ENCODE data around the gene MAD1L1.

DNA sequence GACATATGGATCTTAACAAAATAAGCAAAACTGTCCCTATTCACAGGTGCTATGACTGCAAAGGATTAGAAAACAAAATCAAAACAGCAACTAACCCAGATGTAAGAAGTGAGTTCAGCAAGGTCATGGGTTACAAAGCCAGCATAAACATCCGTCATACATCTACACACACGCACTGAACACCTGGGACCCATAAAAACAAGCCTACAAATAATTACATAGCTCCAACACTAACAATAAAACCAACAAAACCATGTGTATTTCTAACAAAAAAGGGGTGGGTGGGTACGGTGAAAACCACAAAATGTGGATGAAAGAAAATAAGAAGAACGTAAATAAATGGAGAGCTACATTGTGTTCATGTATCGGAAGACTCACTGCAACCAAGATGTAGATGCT is 305.8 kb downstream of the MAD1L1 start:
- TF ChIP-seq, protein P1, sequence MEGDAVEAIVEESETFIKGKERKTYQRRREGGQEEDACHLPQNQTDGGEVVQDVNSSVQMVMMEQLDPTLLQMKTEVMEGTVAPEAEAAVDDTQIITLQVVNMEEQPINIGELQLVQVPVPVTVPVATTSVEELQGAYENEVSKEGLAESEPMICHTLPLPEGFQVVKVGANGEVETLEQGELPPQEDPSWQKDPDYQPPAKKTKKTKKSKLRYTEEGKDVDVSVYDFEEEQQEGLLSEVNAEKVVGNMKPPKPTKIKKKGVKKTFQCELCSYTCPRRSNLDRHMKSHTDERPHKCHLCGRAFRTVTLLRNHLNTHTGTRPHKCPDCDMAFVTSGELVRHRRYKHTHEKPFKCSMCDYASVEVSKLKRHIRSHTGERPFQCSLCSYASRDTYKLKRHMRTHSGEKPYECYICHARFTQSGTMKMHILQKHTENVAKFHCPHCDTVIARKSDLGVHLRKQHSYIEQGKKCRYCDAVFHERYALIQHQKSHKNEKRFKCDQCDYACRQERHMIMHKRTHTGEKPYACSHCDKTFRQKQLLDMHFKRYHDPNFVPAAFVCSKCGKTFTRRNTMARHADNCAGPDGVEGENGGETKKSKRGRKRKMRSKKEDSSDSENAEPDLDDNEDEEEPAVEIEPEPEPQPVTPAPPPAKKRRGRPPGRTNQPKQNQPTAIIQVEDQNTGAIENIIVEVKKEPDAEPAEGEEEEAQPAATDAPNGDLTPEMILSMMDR (IDR thresholded peaks at IDR 0.05): no peak
- TF ChIP-seq POLR2A (IDR thresholded peaks at IDR 0.05): no peak
